Measurements from ENCODE around the gene SORCS3.
A peak's percentile ranks its signal among the peaks of the same experiment; 100 is the strongest.

The SORCS3 gene

GRCh38 chr10:105243381-105243780 is 602.3 kb downstream of the SORCS3 start:
- ChIA-PET POLR2A (ENCODE audit: low non-redundant PET) (no interaction called here), CTCF (no interaction called here)
- H3K27ac ChIP-seq: no peak overlapping the region
- DNase-seq (ENCODE audit: low spot score): peak; percentile 6
- no peak for TF ChIP-seq CTCF (conservative IDR thresholded peaks at IDR 0.05; ENCODE audit: low read depth)

GRCh38 chr10:105243825-105244224 is 602.7 kb downstream of the SORCS3 start:
- no peak overlapping the region for H3K27ac ChIP-seq
- no peak for TF ChIP-seq CTCF (conservative IDR thresholded peaks at IDR 0.05; ENCODE audit: low read depth)
- no peak for DNase-seq (ENCODE audit: low spot score)
- CTCF ChIA-PET: no interaction called here
- POLR2A ChIA-PET (ENCODE audit: low non-redundant PET): no interaction called here

GRCh38 chr10:105247831-105248499 is 606.9 kb downstream of the SORCS3 start:
- no peak for TF ChIP-seq CTCF (conservative IDR thresholded peaks at IDR 0.05; ENCODE audit: low read depth)
- POLR2A ChIA-PET (ENCODE audit: low non-redundant PET): no interaction called here
- no peak overlapping the region for H3K27ac ChIP-seq
- DNase-seq (ENCODE audit: low spot score): no peak
- CTCF ChIA-PET: no interaction called here

- ChIA-PET POLR2A (ENCODE audit: low non-redundant PET) (no interaction called here), CTCF (no interaction called here)
- TF ChIP-seq CTCF (conservative IDR thresholded peaks at IDR 0.05; ENCODE audit: low read depth): no peak
- H3K27ac ChIP-seq: no peak overlapping the region
- no peak for DNase-seq (ENCODE audit: low spot score)
These were observed 611.8 kb downstream of the SORCS3 start for GRCh38 chr10:105252911-105253310.

- ChIA-PET POLR2A (ENCODE audit: low non-redundant PET) (no interaction called here), CTCF (no interaction called here)
- no peak for TF ChIP-seq CTCF (conservative IDR thresholded peaks at IDR 0.05; ENCODE audit: low read depth)
- H3K27ac ChIP-seq: no peak overlapping the region
- no peak for DNase-seq (ENCODE audit: low spot score)
These were observed 612.6 kb downstream of the SORCS3 start for GRCh38 chr10:105253515-105254212.

- DNase-seq (ENCODE audit: low spot score): no peak
- ChIA-PET POLR2A (ENCODE audit: low non-redundant PET) (no interaction called here), CTCF (interaction anchor here (0.7 kb wide), 1 partner anchor 230 kb away, joined by 6 read pairs; no protein-coding TSS in a partner anchor)
- no peak overlapping the region for H3K27ac ChIP-seq
- TF ChIP-seq CTCF (conservative IDR thresholded peaks at IDR 0.05; ENCODE audit: low read depth): no peak
These were observed 617.1 kb downstream of the SORCS3 start for GRCh38 chr10:105258036-105258673.

Data from RWPE1 (cell line).